HL-60/S4 (cell line): Measurements from ENCODE around the gene AMZ1.
"Not testable (repeated sequence)": the region's sequence is repeated elsewhere in the genome, so short reads cannot be mapped to it uniquely, and the experiment has no call there.

Experiments
- in situ Hi-C: fragments of 300-500 bp; cut with MboI; formaldehyde crosslinking; loops from 2 replicates; pipeline ENCODE4 v1.14.3; 2022; ENCODE audit warnings: low sequenced_read_pairs

Gene AMZ1

DNA sequence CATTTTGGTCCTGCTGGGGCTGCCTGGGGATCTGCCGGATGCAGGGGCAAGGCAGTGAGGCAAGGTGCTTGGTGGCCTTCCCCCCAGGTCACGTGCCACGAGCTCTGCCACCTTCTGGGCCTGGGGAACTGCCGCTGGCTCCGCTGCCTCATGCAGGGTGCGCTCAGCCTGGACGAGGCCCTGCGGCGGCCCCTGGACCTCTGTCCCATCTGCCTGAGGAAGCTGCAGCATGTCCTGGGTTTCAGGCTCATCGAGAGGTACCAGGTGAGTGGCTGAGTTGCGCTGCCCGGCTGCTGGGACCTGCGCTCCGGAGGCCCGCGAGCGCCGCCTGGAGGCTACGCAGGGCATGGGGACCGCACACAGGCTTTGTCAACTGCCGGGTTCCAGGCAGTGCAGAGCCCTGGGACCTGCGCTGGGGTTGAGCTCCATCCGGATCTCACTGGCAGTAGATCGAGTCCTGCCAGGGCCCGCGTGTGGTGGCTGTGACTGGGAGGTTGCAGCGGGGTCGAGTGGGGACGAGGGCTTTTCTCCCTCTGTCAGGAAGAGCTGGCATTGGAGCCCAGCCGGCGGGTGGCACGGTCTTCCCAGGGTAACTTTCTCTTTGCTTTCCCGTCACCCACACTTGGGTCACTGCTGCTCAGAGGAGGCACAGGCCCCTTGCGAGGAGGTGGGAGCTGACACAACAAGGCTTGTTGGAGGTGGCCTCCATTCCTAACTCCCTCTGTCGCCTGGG lies 21.7 kb downstream of the AMZ1 start:
- in situ Hi-C loops: no loop called here

DNA sequence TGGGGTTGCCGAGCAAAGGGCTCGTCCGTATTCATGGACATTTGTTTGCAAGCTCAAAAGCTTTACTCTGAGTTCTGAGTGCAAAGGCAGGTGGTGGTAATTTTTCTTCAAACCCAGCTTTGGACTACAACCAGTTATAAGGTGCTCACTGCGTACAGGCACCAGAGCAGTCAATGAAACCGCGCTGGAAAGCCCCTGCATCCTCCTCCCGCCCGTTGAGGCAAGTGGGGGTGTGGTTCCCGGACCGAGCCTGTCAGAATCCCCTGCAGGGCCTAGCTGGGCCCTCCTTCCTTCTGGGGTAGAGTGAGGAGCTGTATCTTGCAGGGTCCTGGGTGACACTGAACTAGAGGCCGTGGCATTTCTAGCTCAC lies 22.3 kb downstream of the AMZ1 start:
- in situ Hi-C loops: no loop called here

DNA sequence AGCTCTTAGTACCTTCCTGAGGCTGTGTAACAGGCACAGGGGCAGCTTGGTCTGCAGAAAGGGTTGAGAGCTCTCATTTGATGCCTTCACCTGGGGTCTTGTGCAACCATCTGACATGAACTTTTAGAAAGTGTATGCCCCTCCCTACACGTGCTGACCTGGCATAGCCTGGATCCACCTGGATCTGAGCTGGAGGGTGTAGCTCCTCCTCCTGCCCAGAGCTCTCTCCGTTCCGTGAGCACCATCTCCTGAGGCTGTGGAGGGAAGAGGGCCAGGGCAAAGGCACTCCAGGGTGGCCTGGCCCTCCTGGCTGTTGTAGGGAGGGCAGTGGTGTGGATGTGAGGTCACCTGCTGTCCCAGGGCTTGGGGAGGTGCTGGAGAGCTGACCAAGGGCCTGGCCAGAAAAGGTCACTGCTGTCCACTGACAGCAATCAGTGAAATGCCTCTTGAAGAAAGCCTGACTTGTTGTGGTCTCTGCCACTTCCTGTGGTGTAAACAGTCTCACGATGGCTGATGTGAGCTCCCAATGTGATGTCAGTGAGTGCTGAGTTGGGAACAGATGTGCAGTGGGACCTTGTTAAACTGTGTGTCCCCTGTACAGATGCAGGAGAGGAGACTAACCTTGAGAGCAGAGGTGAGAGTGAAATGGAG lies 23.0 kb downstream of the AMZ1 start:
- in situ Hi-C loops: no loop called here

DNA sequence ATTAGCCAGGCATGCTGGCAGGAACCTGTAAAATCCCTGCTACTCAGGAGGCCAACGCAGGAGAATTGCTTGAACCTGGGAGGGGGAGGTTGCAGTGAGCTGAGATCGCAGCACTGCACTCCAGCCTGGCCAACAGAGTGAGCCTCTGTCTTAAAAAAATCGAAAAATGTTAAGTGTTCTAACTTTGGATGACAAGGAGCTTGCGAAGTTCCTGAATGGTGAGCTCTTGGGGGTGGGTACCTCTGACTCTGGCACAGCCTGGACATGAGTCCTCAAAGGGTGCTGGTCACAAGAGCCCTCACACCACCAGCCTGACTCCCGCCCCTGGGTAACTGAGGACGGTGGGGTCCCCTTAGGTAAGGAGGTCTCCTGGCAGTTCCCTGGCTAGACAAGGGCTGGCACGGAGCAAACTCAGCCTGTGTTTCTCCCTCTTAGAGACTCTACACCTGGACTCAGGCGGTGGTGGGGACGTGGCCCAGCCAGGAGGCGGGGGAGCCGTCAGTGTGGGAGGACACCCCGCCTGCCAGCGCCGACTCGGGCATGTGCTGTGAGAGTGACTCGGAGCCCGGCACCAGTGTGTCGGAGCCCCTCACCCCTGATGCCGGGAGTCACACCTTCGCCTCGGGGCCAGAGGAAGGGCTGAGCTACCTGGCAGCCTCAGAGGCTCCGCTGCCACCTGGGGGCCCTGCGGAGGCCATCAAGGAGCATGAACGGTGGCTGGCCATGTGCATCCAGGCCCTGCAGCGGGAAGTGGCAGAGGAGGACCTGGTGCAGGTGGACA lies 24.1 kb downstream of the AMZ1 start:
- in situ Hi-C loops: no loop called here

DNA sequence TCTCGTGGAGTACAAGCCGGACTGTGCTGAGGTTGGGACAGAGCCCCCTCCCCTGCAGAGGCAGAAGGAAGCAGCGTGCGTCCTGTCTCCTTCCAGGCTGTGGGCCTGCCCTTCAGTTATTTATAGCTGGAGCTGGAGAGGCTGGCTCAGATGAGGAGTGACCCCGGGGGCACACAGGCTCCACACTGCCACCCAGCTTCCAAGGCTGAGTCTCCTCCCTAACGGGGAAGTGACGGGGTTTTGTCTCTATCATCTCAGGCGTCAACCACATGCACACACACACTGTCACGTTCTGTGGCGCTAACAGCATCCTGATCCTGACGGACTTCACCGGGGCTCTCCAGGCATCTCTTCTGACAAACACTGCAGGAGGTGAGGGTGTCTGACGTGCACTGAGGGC lies 25.4 kb downstream of the AMZ1 start:
- in situ Hi-C loops: no loop called here

DNA sequence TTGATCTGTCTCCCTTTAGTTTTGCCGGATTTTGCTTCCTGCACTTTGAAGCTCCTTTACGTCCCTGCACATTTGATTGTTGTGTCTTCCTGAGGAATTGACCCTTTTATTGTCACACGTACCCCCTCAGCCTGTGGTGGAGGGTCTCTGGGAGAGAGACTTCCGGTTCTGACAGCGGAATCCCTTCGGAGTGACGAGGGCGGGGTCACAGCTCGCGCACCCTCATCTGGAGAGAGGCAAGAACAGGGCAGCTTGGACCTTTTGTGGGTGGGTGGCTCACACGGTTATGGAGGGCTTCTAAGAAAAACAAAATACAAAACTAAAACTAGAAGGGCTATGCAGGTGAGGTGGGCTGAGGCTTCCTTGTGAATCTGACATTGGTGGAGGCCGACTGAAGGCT lies 26.0 kb downstream of the AMZ1 start:
- in situ Hi-C loops: no loop called here

DNA sequence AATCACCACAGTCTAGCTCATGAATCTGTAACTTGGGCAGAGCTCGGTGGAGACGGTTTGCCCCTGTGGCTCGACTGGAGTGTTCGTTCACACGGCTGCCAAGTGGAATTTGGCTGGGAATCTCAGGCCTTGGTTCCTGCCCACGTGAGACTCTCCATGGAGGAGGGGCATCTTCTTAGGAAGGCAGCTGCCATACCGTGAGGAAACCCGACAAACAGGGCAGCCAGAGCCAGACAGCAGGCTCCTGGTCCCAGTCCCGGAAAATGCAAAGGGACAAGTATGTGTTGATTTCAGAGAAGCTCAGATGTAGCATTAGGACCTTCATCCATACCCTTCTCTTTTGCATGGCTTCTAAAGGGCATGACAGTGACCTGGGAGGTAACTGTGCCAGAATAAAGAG lies 26.6 kb downstream of the AMZ1 start:
- in situ Hi-C loops: no loop called here

DNA sequence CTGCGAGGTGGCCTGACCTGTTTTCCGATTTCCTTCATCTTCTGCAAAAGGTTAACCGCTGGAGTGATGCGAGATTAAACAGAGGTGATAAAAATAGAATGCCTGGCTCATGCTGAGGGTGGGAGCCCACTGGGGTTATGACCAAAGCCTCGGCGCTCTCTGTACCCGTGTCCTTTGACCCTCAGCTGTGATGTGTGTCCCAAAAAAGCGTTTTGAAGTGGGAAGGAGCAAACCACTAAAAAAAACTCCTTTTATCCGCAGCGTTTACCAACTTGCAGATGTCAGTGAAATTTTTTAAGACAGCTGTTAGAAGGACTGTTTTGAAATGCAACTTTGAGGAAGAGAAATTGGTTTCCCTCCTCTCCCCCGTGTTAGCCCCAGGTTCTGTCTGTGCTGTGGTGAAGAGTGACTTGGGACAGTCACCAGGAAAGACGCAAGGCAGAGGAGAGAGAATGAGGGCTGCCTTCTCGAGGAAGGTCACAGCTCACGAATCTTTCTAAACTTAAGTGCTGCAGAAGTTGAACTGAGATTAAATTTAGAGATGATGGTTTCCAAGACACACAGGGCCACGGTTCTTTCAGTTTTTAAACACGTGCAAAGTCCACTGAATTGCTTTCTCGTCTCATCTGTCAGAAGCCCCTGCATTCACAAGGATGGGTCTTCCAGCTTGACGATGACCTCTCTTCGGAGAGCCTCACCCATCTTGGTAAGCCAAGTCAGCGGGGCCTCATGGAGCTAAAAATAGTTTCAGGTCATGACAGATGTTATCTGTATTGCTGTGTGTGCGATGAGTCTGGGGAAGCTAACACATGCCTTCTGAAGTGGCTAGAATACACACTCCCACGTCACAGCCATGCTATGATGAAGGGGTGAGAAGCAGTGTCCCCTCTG lies 27.6 kb downstream of the AMZ1 start:
- in situ Hi-C loops: no loop called here

DNA sequence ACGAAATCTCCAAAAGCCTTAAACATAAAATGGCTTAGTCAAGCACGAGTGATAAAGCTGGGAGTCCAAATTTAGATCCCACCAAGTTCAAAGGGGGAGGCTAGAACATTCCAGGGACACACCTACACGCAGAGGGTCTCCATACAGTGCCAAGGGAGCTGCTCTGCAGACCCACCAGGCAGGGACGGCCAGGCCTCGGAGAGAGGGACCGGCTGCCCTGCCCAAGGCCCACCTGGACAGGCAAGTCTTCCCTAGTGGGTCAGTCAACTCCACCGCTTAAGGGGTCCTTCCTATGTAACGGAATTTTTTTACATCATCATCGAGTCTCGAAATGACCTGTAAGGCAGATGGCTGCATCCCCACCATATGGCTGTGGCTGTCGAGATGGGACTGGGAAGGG lies 28.5 kb downstream of the AMZ1 start:
- in situ Hi-C loops: no loop called here

DNA sequence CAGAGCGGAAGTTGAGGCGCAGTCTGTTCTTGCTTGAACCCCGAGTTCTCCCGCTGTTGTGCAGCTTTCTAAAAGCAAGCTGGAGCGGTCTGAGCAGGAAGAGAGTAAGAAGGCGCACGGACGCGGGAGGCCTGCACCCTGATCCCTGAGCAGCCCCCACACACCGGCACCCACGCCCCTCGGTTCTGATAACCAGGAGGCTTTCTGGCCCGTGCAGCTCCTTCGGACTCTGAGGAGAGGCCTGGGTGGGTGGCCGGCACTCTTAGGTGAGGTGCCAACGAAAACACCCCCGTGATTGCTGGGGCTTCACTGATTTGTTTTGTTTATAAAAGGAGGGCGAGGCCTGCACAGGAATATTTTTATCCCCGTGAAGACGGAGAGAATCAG lies 28.9 kb downstream of the AMZ1 start:
- in situ Hi-C loops: no loop called here

DNA sequence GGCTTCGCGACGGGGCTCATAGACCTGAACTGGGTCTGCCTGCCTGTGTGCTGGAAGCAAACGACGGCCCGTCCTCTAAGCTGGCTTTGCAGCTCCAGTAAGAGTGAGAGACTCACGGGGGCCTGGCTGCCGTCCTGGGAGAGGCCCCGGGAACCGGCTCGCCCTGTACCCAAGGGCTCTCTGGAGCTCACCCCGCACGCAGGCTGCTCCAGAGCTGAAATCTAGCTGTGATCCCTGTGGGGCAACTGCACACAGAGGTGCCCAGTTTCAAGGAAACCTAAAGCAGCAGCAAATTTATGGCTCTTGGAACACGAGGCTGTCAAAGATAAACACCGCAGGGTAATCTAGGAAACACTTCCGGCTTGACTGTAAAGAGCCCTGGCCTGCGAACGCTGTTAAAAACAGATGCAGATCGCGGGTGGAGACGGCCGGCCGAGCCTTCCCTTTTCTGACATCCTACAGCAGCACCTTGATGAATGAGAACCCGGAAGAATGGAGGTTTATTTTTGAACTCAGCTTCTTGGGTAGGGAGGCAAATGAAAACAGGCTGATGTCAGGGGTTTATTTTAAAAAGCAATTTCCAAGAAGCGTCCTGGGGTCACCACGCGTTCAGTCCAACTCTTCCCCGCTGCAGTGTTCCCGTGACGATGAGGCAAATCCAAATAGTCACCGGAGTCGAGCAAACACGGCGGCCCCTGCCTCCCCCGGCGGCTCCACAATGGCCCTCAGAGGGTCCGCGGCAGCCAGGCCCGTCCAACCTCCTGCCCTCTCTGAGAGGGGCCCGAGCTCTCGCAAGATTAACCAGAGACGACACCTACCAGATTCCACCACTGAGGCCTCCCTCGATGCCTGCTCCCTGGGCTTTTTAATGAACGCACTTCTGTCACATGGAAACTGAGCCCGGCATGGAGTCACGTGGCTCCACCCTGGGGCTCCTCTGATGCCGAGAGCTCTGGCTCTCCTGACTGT lies 29.6 kb downstream of the AMZ1 start:
- in situ Hi-C loops: no loop called here

DNA sequence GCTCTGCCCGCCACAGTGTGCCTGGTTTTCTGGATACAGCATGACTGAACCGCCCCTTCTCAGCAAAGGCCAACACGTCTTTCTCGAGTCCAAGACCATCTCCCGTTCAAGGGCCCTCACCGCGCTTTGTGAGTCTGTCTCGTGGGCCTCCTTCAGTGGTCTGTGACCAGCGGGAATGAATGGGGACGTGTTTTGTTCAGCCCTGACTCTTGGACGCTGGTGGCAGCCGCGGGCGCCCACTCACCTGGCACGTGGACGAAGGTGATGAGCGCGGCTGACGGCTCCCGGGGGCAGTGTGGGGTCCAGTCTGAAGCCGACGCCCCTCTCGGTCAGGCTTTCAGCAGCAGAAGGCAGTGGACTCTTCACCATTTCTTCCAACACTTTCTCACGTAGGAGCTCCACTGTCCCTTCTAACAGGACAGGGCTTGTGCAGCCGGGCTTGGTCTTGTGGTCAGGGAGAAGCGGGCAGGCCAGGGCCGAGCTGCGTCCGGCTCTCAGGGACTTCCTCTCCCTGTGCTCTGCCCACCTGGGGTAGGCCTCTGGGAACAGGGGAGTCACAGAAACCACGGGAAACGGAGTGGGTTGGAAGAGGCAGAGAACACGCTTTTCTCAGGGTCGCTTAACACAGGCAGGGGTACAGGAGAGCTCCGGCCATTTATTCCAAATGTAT lies 30.4 kb downstream of the AMZ1 start:
- in situ Hi-C loops: no loop called here

DNA sequence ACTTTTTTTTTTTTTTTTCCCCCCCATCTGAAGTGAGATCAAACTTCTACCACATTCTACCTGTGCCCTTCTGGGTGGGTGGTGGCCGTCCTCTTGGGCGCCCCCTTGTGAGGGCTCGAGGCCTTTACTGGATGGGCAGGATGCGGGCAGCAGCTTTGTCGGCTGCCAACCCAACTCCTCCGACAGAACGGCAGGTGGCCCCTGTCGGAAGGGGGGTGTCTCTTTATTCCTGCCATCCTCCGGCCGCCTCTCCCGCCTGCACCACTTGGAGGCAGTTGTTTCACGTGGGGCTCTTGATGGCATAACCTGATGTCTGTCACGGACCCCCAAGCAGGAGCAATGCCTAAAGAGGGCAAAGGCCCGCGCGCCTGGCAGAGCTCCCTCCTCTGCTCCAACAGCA lies 31.0 kb downstream of the AMZ1 start:
- in situ Hi-C loops: no loop called here

DNA sequence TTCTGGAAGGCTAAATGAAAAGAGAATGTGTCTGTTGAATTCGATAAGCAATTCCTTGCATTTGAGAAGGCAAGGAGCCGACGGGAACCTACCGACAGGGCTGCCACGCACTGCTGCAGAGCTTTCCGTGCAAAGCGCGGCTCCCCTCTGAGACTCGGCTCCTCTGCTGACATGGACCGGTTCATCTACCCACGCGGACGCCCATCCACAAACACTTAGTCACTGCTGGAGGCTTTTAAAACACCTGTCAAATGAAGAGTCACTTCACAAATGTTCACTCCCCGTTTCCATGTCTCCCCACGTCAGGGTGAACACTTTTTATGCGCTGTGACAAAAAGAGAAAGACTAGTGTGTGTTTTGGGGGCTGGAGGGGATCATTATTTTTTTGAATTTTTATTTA lies 32.0 kb downstream of the AMZ1 start:
- in situ Hi-C loops: no loop called here

DNA sequence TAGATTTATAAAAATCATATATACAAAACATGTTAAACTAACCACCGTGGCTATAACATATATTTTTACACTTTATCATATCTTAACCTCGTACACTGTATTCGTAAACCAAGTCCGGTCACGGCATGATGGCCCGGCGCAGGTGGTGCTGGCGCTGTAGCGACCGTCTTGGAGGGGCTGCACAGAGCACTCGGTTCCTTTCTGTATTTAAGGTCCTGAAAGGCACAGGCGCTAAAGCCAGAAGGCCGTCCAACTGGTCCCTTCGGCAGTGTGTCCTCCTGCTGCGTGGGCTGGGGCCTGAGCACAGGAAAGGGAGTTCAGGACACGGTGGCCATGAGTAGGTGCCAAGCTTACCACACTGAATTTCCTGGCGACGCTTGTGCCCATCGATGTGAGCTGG lies 33.8 kb downstream of the AMZ1 start:
- in situ Hi-C loops: no loop called here

DNA sequence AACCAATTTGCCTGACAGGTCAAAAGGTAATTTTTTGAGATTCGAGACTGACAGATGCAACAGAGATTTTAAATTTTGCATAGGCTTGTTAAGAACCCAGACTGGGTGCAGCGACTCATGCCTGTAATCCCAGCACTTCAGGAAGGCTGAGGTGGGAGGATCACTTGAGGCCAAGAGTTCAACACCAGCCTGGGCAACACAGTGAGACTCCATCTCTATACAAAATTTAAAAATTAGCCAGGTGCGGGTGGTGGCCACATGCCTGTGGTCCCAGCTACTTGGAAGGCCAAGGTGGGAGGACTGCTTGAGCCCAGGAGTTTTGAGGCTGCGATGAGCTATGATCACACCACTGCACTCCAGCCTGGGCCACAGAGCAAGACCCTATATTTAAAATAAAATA lies 34.6 kb downstream of the AMZ1 start:
- in situ Hi-C loops: no loop called here

DNA sequence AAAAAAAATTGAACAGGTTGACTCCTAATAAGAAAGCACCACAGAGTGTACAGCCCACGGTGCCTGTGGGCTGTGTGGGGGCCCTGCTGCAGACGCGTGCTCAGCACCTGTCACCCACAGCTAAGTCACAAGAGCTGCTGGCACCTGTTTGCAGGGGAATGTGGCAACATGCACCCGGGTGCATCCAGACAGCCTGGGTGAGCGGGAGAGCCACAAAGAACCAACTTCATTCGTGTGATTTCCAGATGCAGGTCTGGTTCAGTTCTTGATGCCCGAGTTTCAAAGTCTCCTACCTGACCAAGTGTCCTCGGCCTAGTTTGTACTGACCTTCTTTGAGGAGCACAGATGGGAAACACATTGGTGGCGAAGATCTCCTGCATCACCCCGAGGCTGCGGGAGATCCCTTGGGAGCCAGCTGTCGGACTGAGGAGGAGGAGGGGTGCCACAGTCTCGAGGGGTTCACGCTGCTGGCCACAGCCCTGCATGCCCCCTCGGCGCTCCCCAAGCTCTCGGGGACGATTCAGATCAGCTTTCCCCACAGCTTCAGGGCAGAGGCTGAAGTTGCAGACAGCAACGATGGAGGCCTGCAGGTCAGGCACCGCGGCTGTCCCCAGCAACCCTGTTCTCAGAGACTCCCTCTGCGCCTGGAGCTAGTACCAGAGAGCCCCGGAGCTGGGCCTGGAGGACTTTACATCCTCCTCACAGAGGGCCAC lies 35.3 kb downstream of the AMZ1 start:
- in situ Hi-C loops: no loop called here

DNA sequence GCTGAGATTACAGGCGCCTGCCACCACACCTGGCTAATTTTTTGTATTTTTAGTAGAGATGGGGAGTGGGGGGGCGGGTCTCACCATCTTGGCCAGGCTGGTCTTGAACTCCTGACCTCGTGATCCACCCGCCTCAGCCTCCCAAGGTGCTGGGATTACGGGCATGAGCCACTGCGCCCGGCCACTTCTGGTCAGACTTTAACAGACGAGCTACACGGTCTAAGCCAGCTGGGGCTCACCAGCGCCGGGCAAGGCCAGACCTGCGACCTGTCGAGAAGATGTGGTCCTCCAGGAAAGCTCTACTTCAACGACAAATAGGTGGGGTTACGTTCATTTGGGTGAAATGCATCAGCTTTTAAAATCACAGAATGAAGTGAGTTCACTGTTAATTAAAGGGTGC lies 36.0 kb downstream of the AMZ1 start:
- in situ Hi-C loops: not testable (repeated sequence)
